ENCODE results near the gene RHBDL1. TPM values are rescaled to one million over a fixed set of nuclear protein-coding genes. Genes with fewer than 3 reads are reported as not detected.

RHBDL1 gene
- total and polyA plus RNA-seq, 2 experiments from 2014 or later, result 3.4 to 4.2 TPM

- Histone ChIP-seq H3K27me3 (no peaks in the 10 kb centered on the region), H3K9me2 (replicated peaks; ENCODE audit: insufficient read depth) (no peaks in the 10 kb centered on the region), H2AFZ (no peak overlapping the region), H3K4me2 (no peak overlapping the region), H4K20me1 (ENCODE audit: insufficient read depth, poor library complexity, severe bottlenecking) (no peaks in the 10 kb centered on the region), H3K36me3 (replicated peaks; ENCODE audit: insufficient read depth, low read depth) (no peaks in the 10 kb centered on the region), H3K4me1 (ENCODE audit: insufficient read depth) (peaks cover 19% of the 10 kb centered on the region), H3K9me3 (ENCODE audit: low read depth) (no peaks in the 10 kb centered on the region), H3K4me3 (no peak overlapping the region), H3K79me2 (peaks cover 16% of the 10 kb centered on the region), H3K27ac (no peak overlapping the region)
- TF ChIP-seq CTCF (IDR thresholded peaks at IDR 0.05; ENCODE audit: poor library complexity) (no peak), EZH2phosphoT487 (IDR thresholded peaks at IDR 0.05; ENCODE audit: low read depth, severe bottlenecking, unreplicated experiment) (no peak), EZH2 (IDR thresholded peaks at IDR 0.05; ENCODE audit: borderline replicate concordance) (no peak)
- no peak for DNase-seq (ENCODE audit: low spot score)
- 92% methylated on average over 22 of the region's 22 CpGs for WGBS (ENCODE audit: low lambda C conversion rate, missing lambda C conversion rate)
Observed at GRCh38 chr16:651844-652243, 23.6 kb upstream of the RHBDL1 start.

GRCh38 chr16:652454-653305 lies 22.8 kb upstream of the RHBDL1 start:
- no peak overlapping the region for H3K4me2 ChIP-seq
- H3K79me2 ChIP-seq, result peaks cover 10% of the 10 kb centered on the region
- no peak for TF ChIP-seq EZH2phosphoT487 (IDR thresholded peaks at IDR 0.05; ENCODE audit: low read depth, severe bottlenecking, unreplicated experiment)
- TF ChIP-seq CTCF (IDR thresholded peaks at IDR 0.05; ENCODE audit: poor library complexity), result no peak
- no peak for TF ChIP-seq EZH2 (IDR thresholded peaks at IDR 0.05; ENCODE audit: borderline replicate concordance)
- H2AFZ ChIP-seq, result no peak overlapping the region
- DNase-seq (ENCODE audit: low spot score), result no peak
- no peaks in the 10 kb centered on the region for H3K27me3 ChIP-seq
- no peaks in the 10 kb centered on the region for H4K20me1 ChIP-seq (ENCODE audit: insufficient read depth, poor library complexity, severe bottlenecking)
- H3K4me1 ChIP-seq (ENCODE audit: insufficient read depth), result peaks cover 17% of the 10 kb centered on the region
- 92% methylated on average over 26 of the region's 28 CpGs for WGBS (ENCODE audit: low lambda C conversion rate, missing lambda C conversion rate)
- H3K27ac ChIP-seq, result no peak overlapping the region
- no peak overlapping the region for H3K4me3 ChIP-seq
- H3K9me3 ChIP-seq (ENCODE audit: low read depth), result no peaks in the 10 kb centered on the region
- no peaks in the 10 kb centered on the region for H3K36me3 ChIP-seq (replicated peaks; ENCODE audit: insufficient read depth, low read depth)
- H3K9me2 ChIP-seq (replicated peaks; ENCODE audit: insufficient read depth), result no peaks in the 10 kb centered on the region

GRCh38 chr16:654034-654433 lies 21.4 kb upstream of the RHBDL1 start:
- Histone ChIP-seq H3K9me2 (replicated peaks; ENCODE audit: insufficient read depth) (no peaks in the 10 kb centered on the region), H3K27ac (no peak overlapping the region), H4K20me1 (ENCODE audit: insufficient read depth, poor library complexity, severe bottlenecking) (no peaks in the 10 kb centered on the region), H3K36me3 (replicated peaks; ENCODE audit: insufficient read depth, low read depth) (no peaks in the 10 kb centered on the region), H3K9me3 (ENCODE audit: low read depth) (no peaks in the 10 kb centered on the region), H3K4me3 (no peak overlapping the region), H2AFZ (no peak overlapping the region), H3K27me3 (no peaks in the 10 kb centered on the region), H3K79me2 (no peaks in the 10 kb centered on the region), H3K4me1 (ENCODE audit: insufficient read depth) (peaks cover 5% of the 10 kb centered on the region), H3K4me2 (no peak overlapping the region)
- no peak for DNase-seq (ENCODE audit: low spot score)
- 91% methylated on average over 12 of the region's 12 CpGs for WGBS (ENCODE audit: low lambda C conversion rate, missing lambda C conversion rate)
- TF ChIP-seq EZH2 (IDR thresholded peaks at IDR 0.05; ENCODE audit: borderline replicate concordance), result no peak
- no peak for TF ChIP-seq CTCF (IDR thresholded peaks at IDR 0.05; ENCODE audit: poor library complexity)
- no peak for TF ChIP-seq EZH2phosphoT487 (IDR thresholded peaks at IDR 0.05; ENCODE audit: low read depth, severe bottlenecking, unreplicated experiment)

Data from hepatocyte (in vitro differentiated cells).